ENCODE data around the gene TMC3.

- no peak for TF ChIP-seq MAF1 (CRISPR knock-in tag; IDR thresholded peaks at IDR 0.05; ENCODE audit: borderline replicate concordance)
- no peak for TF ChIP-seq GABPB1 (CRISPR knock-in tag; IDR thresholded peaks at IDR 0.05)
- no peak for TF ChIP-seq ZNF703 (CRISPR knock-in tag; IDR thresholded peaks at IDR 0.05; ENCODE audit: borderline replicate concordance)
- TF ChIP-seq PCBP1 (IDR thresholded peaks at IDR 0.05; ENCODE audit: borderline replicate concordance, low read depth, low read length) = no peak
- no peak for TF ChIP-seq NR2C2 (CRISPR knock-in tag; IDR thresholded peaks at IDR 0.05; ENCODE audit: borderline replicate concordance)
- no peak for TF ChIP-seq SNAPC4 (CRISPR knock-in tag; IDR thresholded peaks at IDR 0.05)
- TF ChIP-seq DNMT1 (CRISPR knock-in tag; IDR thresholded peaks at IDR 0.05) = no peak
- TF ChIP-seq ZNF775 (CRISPR knock-in tag; IDR thresholded peaks at IDR 0.05; ENCODE audit: borderline replicate concordance) = no peak
- TF ChIP-seq NR2F2 (IDR thresholded peaks at IDR 0.05; ENCODE audit: borderline replicate concordance, low read depth) = no peak
- no peak for TF ChIP-seq ZKSCAN1 (IDR thresholded peaks at IDR 0.05; ENCODE audit: low read length)
- TF ChIP-seq RCOR2 (CRISPR knock-in tag; IDR thresholded peaks at IDR 0.05) = no peak
- no peak for TF ChIP-seq ZBTB7A (CRISPR knock-in tag; IDR thresholded peaks at IDR 0.05)
- TF ChIP-seq ZFP36 (IDR thresholded peaks at IDR 0.05; ENCODE audit: borderline replicate concordance, low read depth, low read length, partially characterized antibody) = no peak
- no peak for TF ChIP-seq CTCF (CRISPR knock-in tag; IDR thresholded peaks at IDR 0.05)
Measured at GRCh38 chr15:81308260-81308659, 65.8 kb downstream of the TMC3 start.

All from HepG2 (cell line).